Ishikawa (cell line): ENCODE results near the gene RBM43.

Experiments used
- CEBPB ChIP-seq: IDR thresholded peaks from 2 replicates; pipeline ENCODE4 v1.6.1; 2012
- EP300 ChIP-seq: IDR thresholded peaks from 2 replicates; pipeline ENCODE4 v1.6.1; 2012; ENCODE audit warnings: borderline replicate concordance
- FOXM1 ChIP-seq: IDR thresholded peaks from 2 replicates; pipeline ENCODE4 v1.6.1; 2012; ENCODE audit warnings: low read depth, borderline replicate concordance
- NFIC ChIP-seq: IDR thresholded peaks from 2 replicates; pipeline ENCODE4 v1.6.1; 2012
- RAD21 ChIP-seq: IDR thresholded peaks from 2 replicates; pipeline ENCODE4 v1.6.1; 2012; ENCODE audit warnings: low read depth
- REST ChIP-seq: IDR thresholded peaks from 2 replicates; pipeline ENCODE4 v1.6.1; 2012; ENCODE audit warnings: low read depth, mild to moderate bottlenecking
- TAF1 ChIP-seq: IDR thresholded peaks from 2 replicates; pipeline ENCODE4 v1.6.1; 2012; ENCODE audit warnings: low read depth, mild to moderate bottlenecking
- ZBTB7A ChIP-seq: IDR thresholded peaks from 2 replicates; pipeline ENCODE4 v1.6.1; 2012; ENCODE audit warnings: low read depth

- TF ChIP-seq TAF1 (no peak), FOXM1 (no peak), REST (no peak), RAD21 (no peak), ZBTB7A (no peak), NFIC (no peak), EP300 (no peak), CEBPB (no peak)
Observed at GRCh38 chr2:151262629-151263028, 966 bp upstream of the RBM43 start.
